Mononuclear cell (primary cell): Measurements from ENCODE around the gene STAG3. TPM values are rescaled to one million over a fixed set of nuclear protein-coding genes. Genes with fewer than 3 reads are reported as not detected.
A peak's percentile ranks its signal among the peaks of the same experiment; 100 is the strongest.
"Not testable (repeated sequence)": the region's sequence is repeated elsewhere in the genome, so short reads cannot be mapped to it uniquely, and the experiment has no call there.

ENCODE experiments used
- H3K27me3 ChIP-seq: 2 replicates; pipeline ENCODE4 v1.6.0; 2011; ENCODE audit warnings: low read length, control low read depth; ENCODE audit not compliant: insufficient read depth
- H3K4me1 ChIP-seq: 2 replicates; pipeline ENCODE4 v1.5.1; 2011; ENCODE audit warnings: mild to moderate bottlenecking, low read length, control low read depth; ENCODE audit not compliant: insufficient read depth
- H3K4me3 ChIP-seq: 2 replicates; pipeline ENCODE4 v1.5.1; 2011; ENCODE audit warnings: mild to moderate bottlenecking, low read length, moderate library complexity
- H3K9me3 ChIP-seq: 2 replicates; pipeline ENCODE4 v1.5.1; 2011; ENCODE audit warnings: low read depth, mild to moderate bottlenecking, control low read depth, low read length
- total RNA-seq: library from RNA; depleted of rRNA; stranded (reverse); fragments of >200 nt; gene quantifications from one replicate; pipeline ENCODE4 v1.2.3, GENCODE V29; 2012

STAG3 gene
- total RNA-seq, 1 donor: 6.7 TPM

DNA sequence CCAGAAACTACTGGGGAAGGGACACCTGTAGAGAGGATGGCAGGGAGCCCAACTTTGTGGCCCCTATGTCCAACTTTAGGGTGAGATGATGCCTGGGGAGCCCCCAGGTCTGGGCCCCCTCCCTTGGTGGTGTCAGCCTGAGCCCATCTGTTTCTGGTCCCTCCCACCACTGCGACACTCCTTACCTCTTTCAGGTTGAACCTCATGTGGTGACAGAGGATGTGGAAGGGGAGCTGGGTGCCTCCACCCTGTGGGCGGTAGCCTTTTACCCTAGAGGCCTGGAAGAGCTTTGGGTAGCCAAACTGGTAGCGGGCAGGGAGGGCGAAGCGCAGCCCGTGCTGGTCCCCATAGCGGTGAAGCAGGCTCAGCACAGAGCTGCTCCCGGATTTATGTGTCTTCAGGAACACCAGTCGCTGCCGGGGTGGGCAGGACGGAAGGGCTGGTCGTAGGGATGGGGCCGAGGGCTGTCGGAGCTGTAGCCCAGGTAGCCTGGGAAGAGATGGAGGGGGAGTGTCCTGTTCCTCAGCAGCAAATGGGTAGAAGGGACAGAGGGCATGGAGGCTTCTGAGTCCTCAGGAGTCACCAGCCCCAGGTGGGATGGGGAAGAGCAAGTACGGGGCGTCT, 11.3 kb upstream of the STAG3 start:
- Histone ChIP-seq H3K27me3 (peaks cover 34% of the 10 kb centered on the region), H3K9me3 (no peaks in the 10 kb centered on the region), H3K4me3 (no peak overlapping the region), H3K4me1 (peaks cover 64% of the 10 kb centered on the region)

DNA sequence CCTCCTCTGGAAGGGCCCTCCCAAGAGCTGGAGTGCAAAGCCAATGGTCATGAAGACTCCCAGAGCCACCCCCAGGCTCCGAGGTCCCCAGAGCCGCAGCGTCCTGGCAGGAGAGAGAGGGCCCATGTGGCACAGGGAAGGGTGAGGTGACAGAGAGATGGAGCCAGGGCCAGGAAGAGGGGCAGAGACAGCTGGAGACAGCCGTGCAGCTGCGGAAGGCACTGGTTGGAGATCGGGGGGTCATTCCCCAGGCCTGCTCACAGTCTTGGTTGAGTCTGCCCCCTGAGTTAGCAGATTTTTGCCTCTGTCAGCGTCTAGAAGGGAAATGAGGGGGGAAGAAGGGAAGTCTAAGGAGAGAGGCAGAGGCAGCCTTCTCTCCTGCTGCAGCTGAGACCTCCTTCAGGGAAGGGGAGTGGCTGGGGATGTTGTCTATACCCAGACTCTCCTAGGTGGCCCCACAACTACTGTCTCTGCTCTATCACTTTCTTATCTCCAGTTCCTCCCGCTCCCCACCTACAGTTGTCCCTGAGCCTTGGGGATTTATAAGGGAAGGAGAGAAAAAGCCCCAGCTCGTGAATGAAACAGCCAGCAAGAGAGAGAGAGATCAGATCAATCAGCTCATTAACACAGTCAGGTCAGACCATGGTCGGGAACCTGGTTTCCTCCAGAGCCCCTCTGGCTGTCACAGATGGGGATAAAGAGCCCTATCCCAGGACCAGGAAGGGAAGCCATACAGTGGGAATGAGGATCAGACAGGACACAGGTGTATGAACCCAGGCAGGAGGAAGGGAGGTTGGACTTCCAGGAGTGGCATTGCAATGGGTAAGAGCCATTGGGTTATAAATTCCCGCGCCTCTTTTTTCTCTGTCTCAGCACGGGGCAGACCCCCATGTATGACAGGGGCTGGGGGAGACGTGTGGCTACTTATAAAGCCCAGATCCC, 10.5 kb upstream of the STAG3 start:
- Histone ChIP-seq H3K9me3 (no peaks in the 10 kb centered on the region), H3K27me3 (peaks cover 39% of the 10 kb centered on the region), H3K4me1 (peaks cover 69% of the 10 kb centered on the region), H3K4me3 (no peak overlapping the region)

- peaks cover 39% of the 10 kb centered on the region for H3K27me3 ChIP-seq
- no peaks in the 10 kb centered on the region for H3K9me3 ChIP-seq
- H3K4me1 ChIP-seq: peaks cover 66% of the 10 kb centered on the region
- H3K4me3 ChIP-seq: peak overlapping the region; percentile 12
Measured at GRCh38 chr7:100167912-100168323, 9.8 kb upstream of the STAG3 start.

DNA sequence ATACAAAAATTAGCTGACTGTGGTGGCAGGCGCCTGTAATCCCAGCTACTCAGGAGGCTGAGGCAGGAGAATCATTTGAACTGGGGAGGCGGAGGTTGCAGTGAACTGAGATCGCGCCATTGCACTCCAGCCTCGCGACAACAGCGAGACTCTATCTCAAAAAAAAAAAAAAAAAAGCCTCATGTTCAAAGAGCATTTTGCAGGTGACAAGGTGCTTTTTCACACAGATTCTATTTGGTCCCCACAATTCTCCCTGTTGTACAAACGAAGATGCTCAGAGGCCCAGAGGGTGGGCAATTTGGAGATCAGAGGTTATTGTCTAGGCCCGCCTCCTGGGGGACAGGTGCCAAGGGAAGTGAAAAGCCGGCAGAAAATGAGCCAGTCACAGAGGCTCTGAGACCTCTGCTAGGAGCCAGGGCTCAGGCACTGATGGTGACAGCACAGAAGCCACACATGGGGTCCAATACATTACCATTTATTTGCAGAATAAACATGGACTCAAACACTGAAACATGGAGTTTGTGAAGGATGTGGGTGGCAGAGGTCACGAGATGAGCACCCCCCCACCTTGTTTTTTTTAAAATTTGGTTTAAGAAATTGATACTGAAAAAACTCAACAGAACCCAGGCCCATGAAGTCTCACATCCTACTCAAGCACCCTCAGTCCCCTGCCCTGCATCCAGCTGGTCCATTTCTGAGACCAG, 8.4 kb upstream of the STAG3 start:
- Histone ChIP-seq H3K27me3 (peaks cover 39% of the 10 kb centered on the region), H3K9me3 (no peaks in the 10 kb centered on the region), H3K4me1 (peaks cover 52% of the 10 kb centered on the region), H3K4me3 (no peak overlapping the region)

DNA sequence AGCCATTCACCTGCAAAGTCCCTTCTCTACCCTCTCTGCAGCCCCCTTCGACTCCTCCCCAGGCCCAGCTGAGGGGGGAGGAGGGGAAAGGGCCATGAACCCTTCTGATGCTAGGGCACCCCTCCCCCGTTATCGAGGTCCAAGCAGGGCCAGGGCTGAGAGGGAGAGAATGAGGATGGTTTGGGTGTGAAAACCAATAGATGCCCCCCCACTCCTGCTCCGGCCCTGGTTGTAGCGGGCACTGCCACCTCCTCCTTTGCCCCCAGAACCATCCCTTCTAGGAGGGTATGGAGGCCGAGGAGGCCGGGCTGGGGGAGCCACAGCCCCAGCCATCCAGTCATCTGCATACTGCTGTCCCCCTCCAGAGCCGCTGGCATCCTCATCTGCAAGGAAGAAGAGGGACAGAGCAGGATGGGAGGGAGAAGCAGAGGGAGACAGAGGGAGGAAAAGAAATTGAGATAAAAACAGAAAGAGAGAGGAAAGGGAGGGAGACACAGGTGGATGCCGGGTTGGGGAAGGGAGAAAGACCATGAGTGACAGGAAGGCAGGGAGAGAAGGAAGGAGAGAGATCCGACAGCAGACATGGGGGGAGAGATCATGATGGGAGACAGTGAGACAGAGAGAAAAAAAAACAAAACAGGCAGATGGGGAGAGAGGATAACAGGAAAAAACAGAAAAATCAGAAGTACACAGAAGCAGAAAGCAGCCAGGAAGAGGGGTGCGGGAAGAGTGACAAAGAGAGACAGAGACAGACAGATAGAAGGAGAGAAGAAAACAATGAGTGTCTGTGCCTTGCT, 7.4 kb upstream of the STAG3 start:
- Histone ChIP-seq H3K27me3 (peaks cover 39% of the 10 kb centered on the region), H3K9me3 (no peaks in the 10 kb centered on the region), H3K4me1 (peaks cover 51% of the 10 kb centered on the region), H3K4me3 (no peak overlapping the region)

- H3K9me3 ChIP-seq: no peaks in the 10 kb centered on the region
- H3K27me3 ChIP-seq: peaks cover 39% of the 10 kb centered on the region
- H3K4me1 ChIP-seq: peaks cover 48% of the 10 kb centered on the region
- peak overlapping the region; percentile 22 for H3K4me3 ChIP-seq
Measured at GRCh38 chr7:100171087-100171681, 6.5 kb upstream of the STAG3 start.

- H3K9me3 ChIP-seq: no peaks in the 10 kb centered on the region
- no peak overlapping the region for H3K4me3 ChIP-seq
- peaks cover 34% of the 10 kb centered on the region for H3K27me3 ChIP-seq
- peaks cover 42% of the 10 kb centered on the region for H3K4me1 ChIP-seq
Measured at GRCh38 chr7:100171840-100172239, 5.9 kb upstream of the STAG3 start.

DNA sequence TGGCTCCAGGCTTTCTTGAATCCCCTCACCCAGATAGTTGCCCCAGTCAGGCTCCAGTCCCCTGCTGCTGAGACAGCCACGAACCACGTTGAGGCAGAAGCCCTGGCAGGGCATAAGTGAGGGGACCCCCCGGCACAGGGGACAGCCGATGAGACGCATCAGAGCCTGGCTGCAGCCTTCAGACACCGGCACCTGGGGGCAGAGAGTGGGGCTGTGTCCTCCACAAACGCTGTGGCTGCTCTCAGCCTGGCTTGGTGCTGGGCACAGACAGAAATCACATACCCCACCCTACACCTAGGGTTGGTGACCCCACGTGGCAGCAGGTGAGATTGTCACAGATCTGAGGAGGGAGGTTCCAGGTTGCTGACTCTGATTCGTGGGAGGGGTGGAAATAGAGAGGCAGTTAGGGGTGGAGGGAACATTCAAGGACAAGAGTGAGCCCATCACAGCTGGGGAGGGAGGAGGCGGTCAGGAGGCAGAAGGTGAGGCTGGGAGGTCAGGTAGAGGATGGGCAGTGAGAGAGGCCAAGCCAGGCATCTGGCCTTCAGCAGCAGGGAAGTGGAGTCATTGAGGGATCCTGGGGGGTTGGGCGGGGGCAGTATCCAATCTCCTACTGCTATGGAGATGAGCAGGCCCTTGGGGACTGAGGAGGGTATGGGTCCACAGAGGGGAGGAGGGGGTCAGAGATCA, 3.8 kb upstream of the STAG3 start:
- Histone ChIP-seq H3K27me3 (peaks cover 15% of the 10 kb centered on the region), H3K4me3 (no peak overlapping the region), H3K9me3 (no peaks in the 10 kb centered on the region), H3K4me1 (peaks cover 35% of the 10 kb centered on the region)

GRCh38 chr7:100174582-100174981, 3.1 kb upstream of the STAG3 start:
- no peak overlapping the region for H3K4me3 ChIP-seq
- peaks cover 29% of the 10 kb centered on the region for H3K4me1 ChIP-seq
- no peaks in the 10 kb centered on the region for H3K9me3 ChIP-seq
- peaks cover 15% of the 10 kb centered on the region for H3K27me3 ChIP-seq

GRCh38 chr7:100175296-100175935, 2.3 kb upstream of the STAG3 start:
- Histone ChIP-seq H3K4me3 (no peak overlapping the region), H3K27me3 (peaks cover 12% of the 10 kb centered on the region), H3K9me3 (no peaks in the 10 kb centered on the region), H3K4me1 (peaks cover 30% of the 10 kb centered on the region)

DNA sequence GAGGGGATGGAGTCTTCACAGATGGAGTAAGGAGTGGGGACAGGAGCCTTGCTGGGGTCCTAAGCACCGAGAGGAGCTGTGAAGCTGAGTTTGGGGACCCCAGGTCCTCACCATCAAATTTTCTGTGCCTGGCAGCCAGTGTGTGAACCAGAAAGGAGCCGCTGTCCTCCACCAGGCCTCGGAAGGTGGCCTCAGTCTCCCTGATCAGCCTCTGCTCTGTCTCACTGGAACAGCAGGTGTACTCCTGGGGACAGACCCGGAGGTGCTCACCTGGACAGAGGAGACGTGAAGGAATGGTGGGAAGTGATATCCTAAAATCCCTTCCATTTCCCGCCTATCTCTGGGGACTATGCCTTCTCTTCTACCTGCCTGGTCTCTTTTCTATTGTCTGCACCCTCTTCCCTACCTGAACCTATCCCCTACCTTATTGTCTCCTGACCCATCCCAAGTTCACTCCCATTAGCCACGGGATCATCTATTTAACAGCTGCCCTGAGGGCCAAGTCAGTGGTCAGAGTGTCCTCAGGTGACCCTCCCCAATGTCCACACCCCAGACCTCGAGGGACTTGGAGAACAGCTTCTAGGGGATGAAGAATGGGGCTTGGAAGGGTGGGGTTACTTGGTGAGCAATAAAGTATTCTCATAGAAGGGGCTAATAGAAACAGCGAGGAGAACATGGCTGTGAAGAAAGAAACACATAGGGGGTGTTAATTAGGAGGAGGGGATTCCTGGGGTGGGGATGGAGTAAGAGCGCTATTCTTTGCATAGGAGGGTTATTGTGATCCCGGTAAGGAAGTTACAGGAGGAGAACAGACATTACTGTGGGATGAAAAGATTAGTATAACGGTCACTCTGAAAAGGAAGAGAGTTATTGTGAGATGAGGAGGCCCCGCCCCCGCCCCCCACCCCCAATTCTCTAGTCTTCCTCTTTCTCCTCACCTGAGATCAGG, 1.3 kb upstream of the STAG3 start:
- Histone ChIP-seq H3K4me1 (peaks cover 27% of the 10 kb centered on the region), H3K9me3 (no peaks in the 10 kb centered on the region), H3K4me3 (peak overlapping the region; percentile 53), H3K27me3 (peaks cover 5% of the 10 kb centered on the region)

- not testable (repeated sequence) for H3K4me3 ChIP-seq, H3K9me3 ChIP-seq, H3K27me3 ChIP-seq
- peaks cover 22% of the 10 kb centered on the region for H3K4me1 ChIP-seq
Measured at GRCh38 chr7:100180084-100180483, 2.4 kb downstream of the STAG3 start.

DNA sequence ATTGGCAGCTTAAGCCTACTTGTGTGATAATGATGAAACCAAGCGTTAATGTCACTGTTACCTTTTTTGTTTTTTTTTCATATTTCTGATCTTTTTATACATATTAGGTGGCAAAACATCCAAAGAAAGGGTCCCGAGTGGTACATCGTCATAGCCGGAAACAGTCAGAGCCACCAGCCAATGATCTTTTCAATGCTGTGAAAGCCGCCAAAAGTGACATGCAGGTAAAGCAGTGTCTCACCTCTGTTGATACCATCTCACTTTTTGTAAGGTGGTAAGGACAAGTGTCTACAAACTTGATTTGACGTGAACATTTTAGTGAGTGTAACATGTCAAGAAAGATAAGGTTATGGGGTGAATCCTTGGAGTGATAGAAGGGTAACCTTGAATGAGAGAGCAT, 4.9 kb downstream of the STAG3 start:
- peaks cover 16% of the 10 kb centered on the region for H3K4me1 ChIP-seq
- not testable (repeated sequence) for H3K9me3 ChIP-seq, H3K4me3 ChIP-seq, H3K27me3 ChIP-seq
